SH-SY5Y (cell line): ENCODE results near the gene THSD7A.

Experiments
- GATA2 ChIP-seq: IDR thresholded peaks from 2 replicates; pipeline ENCODE4 v1.6.1; 2011; ENCODE audit warnings: mild to moderate bottlenecking, low read depth, low read length
- GATA3 ChIP-seq: IDR thresholded peaks from 2 replicates; pipeline ENCODE4 v1.6.1; 2011; ENCODE audit warnings: low read depth, mild to moderate bottlenecking, low read length, moderate library complexity

DNA sequence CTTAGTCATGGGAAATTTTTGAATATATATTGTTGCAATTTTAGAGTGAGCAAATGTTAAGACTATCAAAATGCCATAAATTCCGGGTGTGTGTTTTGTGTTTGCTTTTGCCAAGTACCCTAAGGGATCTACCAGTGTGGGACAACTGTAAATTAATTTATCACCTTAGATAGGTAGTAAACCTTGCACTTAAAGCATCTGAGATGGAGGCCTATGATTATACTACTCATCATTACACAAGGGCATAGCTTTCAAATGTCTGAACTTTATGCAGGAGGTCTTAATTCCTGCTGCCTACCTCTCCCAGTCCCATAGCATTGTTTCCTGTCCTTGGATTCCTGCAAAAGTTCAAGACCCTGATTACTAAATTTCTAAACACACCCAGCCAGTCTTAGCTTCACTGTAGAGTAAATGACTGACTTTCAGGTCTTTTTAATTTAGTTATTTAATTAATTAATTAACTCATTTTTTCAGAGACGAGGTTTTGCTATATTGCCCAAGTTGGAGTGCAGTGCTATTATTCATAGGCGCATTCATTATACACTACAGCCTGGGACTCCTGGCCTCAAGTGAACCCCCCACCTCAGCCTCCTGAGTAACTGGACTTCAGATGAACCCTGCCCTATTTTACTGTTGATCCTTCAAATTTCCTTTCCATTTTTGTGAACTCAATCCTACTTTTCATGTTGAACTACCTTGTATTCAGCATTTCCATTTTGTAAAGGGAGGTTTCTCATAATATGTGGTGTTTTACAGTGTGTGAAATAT is 47.0 kb downstream of the THSD7A start:
- TF ChIP-seq GATA2: no peak
- no peak for TF ChIP-seq GATA3
